A549 (cell line): ENCODE results near the gene DDX41. TPM values are rescaled to one million over a fixed set of nuclear protein-coding genes. Genes with fewer than 3 reads are reported as not detected.

Experiments
- ATAC-seq, 2 experiments: fragments of 200-7000 bp in 1 of 2; fragments of >200 bp in 1 of 2; cut with Nextera tagmentation in 1 of 2; cut with Tn5 transposase in 1 of 2; 3 replicates each; pipeline versions ENCODE4 v1.8.0 to v1.9.1; 2018 to 2020; ENCODE audit warnings: mild to moderate bottlenecking in 1 of 2, moderate library complexity in 1 of 2
- CTCF ChIA-PET: fragments of 300-600 bp; sonication (Branson Sonifier 250); formaldehyde crosslinking; extraction: SDS; loops from one replicate; lab custom pipeline; 2021; ENCODE audit warnings: antibody characterized with exemption, inconsistent platforms; lab: Yijun Ruan, JAX
- POLR2A ChIA-PET: fragments of 350-600 bp; formaldehyde crosslinking; extraction: SDS; loops from one replicate; lab custom pipeline; 2021; ENCODE audit warnings: antibody characterized with exemption, inconsistent platforms; lab: Yijun Ruan, JAX
- DNase-seq, 2 experiments: peaks; one replicate each; pipeline versions ENCODE4 v3.0.0 to v3.0.0-alpha.2; 2011 to 2016; ENCODE audit warnings: low read depth in 1 of 2, low spot score in 1 of 2
- FAIRE-seq: peaks from 2 replicates; lab custom pipeline; 2011; peaks lifted over from hg19 to GRCh38; lab: Jason Lieb, UNC
- H3K27ac ChIP-seq, 2 experiments: fragments of >200 bp; sonication (Bioruptor Twin); formaldehyde crosslinking; 3 replicates each; pipeline ENCODE4 v1.5.1; 2016 to 2017
- H3K4me1 ChIP-seq: fragments of >200 bp; sonication (Bioruptor Twin); formaldehyde crosslinking; 3 replicates; pipeline ENCODE4 v1.6.1; 2016
- H3K4me2 ChIP-seq: fragments of >200 bp; sonication (Bioruptor Twin); formaldehyde crosslinking; 3 replicates; pipeline ENCODE4 v1.6.1; 2016
- H3K4me3 ChIP-seq: fragments of >200 bp; sonication (Bioruptor Twin); formaldehyde crosslinking; 3 replicates; pipeline ENCODE4 v1.5.1; 2016
- H3K9me3 ChIP-seq: fragments of >200 bp; sonication (Bioruptor Twin); formaldehyde crosslinking; 3 replicates; pipeline ENCODE4 v1.6.1; 2016
- CBX2 ChIP-seq: fragments of 200-600 bp; sonication (generic); IDR thresholded peaks from 2 replicates; pipeline ENCODE4 v1.6.1; 2016; ENCODE audit warnings: low read depth, mild to moderate bottlenecking, borderline replicate concordance
- CEBPB ChIP-seq, 2 experiments: fragments of >200 bp in 1 of 2; sonication (Bioruptor Twin) in 1 of 2; formaldehyde crosslinking in 1 of 2; IDR thresholded peaks; 2 replicates each; pipeline ENCODE4 v1.6.1; 2012 to 2016
- EHMT2 ChIP-seq: fragments of 200-600 bp; sonication (generic); IDR thresholded peaks from 2 replicates; pipeline ENCODE4 v1.6.1; 2016; ENCODE audit warnings: antibody characterized with exemption, low read depth, mild to moderate bottlenecking, moderate library complexity
- ESRRA ChIP-seq: fragments of 150-350 bp; IDR thresholded peaks from 2 replicates; pipeline ENCODE4 v1.6.1; 2014; ENCODE audit warnings: mild to moderate bottlenecking, low read length, borderline replicate concordance
- HOXB5 ChIP-seq: fragments of 250-450 bp; sonication (Bioruptor Pico); IDR thresholded peaks from 2 replicates; pipeline ENCODE4 v1.5.0; 2020; ENCODE audit warnings: mild to moderate bottlenecking, moderate library complexity
- JUN ChIP-seq, 2 experiments: fragments of >200 bp; sonication (Bioruptor Twin); formaldehyde crosslinking; IDR thresholded peaks; 2 replicates in 1 of 2; 3 replicates in 1 of 2; pipeline ENCODE4 v1.6.1; 2016 to 2017
- MAFK ChIP-seq: fragments of 450-650 bp; IDR thresholded peaks from 2 replicates; pipeline ENCODE4 v1.6.1; 2014; ENCODE audit not compliant: partially characterized antibody
- MYC ChIP-seq: IDR thresholded peaks from 2 replicates; pipeline ENCODE4 v1.6.1; 2012; ENCODE audit warnings: mild to moderate bottlenecking, inconsistent platforms, low read length, improper control_type of control experiment, borderline replicate concordance
- PHF8 ChIP-seq: fragments of 200-600 bp; sonication (generic); IDR thresholded peaks from 2 replicates; pipeline ENCODE4 v1.6.1; 2016; ENCODE audit warnings: low read depth, mild to moderate bottlenecking, antibody characterized with exemption, moderate library complexity, borderline replicate concordance
- POLR2AphosphoS2 ChIP-seq: conservative IDR thresholded peaks from 2 replicates; pipeline ENCODE4 v1.6.1; 2012; ENCODE audit warnings: low read length, improper control_type of control experiment, inconsistent platforms
- RAD21 ChIP-seq, 2 experiments: fragments of >200 bp in 1 of 2; sonication (Bioruptor Twin) in 1 of 2; formaldehyde crosslinking in 1 of 2; IDR thresholded peaks in 1 of 2; conservative IDR thresholded peaks in 1 of 2; 2 replicates in 1 of 2; 3 replicates in 1 of 2; pipeline ENCODE4 v1.6.1; 2012 to 2018; ENCODE audit warnings: inconsistent platforms in 1 of 2
- REST ChIP-seq: fragments of 200-600 bp; sonication (generic); IDR thresholded peaks from 2 replicates; pipeline ENCODE4 v1.6.1; 2016; ENCODE audit warnings: antibody characterized with exemption, mild to moderate bottlenecking, moderate library complexity
- ZNF302 ChIP-seq: fragments of 250-450 bp; sonication (Bioruptor Pico); IDR thresholded peaks from 2 replicates; pipeline ENCODE4 v1.9.0; 2021; ENCODE audit warnings: inconsistent platforms, mild to moderate bottlenecking, moderate library complexity
- ZSCAN20 ChIP-seq: fragments of 250-450 bp; sonication (Bioruptor Pico); IDR thresholded peaks from 2 replicates; pipeline ENCODE4 v1.8.0; 2022; ENCODE audit warnings: mild to moderate bottlenecking, moderate library complexity
- WGBS: methylation state at CpG from one replicate; pipeline ENCODE4 v1.1.6; 2017; ENCODE audit errors: missing lambda C conversion rate; 5-methylcytosine and 5-hydroxymethylcytosine counted together
- polyA plus RNA-seq, 4 experiments: library from polyadenylated mRNA; depleted of rRNA in 3 of 4; stranded (reverse); fragments of >200 nt; fragmentation: RNase III in 1 of 4; extraction: RNeasy Plus Mini Kit Qiagen cat#74134 plus additional on column Dnase treatment in 1 of 4; gene quantifications; 2 replicates in 3 of 4; 3 replicates in 1 of 4; pipeline ENCODE4 v1.2.3, GENCODE V29; 2011 to 2017
- TF ChIP-seq, protein P1 (sequence below): fragments of >200 bp; sonication (Bioruptor Twin); formaldehyde crosslinking; IDR thresholded peaks from 2 replicates; pipeline ENCODE4 v1.6.1; 2016
- TF ChIP-seq, protein P2 (sequence below): fragments of >200 bp; sonication (Bioruptor Twin); formaldehyde crosslinking; IDR thresholded peaks from 3 replicates; pipeline ENCODE4 v1.5.1; 2016
- TF ChIP-seq, protein P3 (sequence below): IDR thresholded peaks from 2 replicates; pipeline ENCODE4 v1.6.1; 2012

The DDX41 gene
- polyA plus RNA-seq, 2 of the 4 experiments (the other 2 are of a cell fraction), result 90.7 to 172 TPM

- TF ChIP-seq REST (no peak), CEBPB (IDR thresholded peaks at IDR 0.05) (no peak), EHMT2 (no peak)
Measured at GRCh38 chr5:177523711-177524538, 7.2 kb upstream of the DDX41 start (continued).

- Histone ChIP-seq H3K4me2 (no peak overlapping the region), H3K9me3 (no peaks in the 10 kb centered on the region), H3K27ac (no peak overlapping the region), H3K4me1 (peaks cover 9% of the 10 kb centered on the region; the same call in 2 of the 3 replicates), H3K4me3 (no peak overlapping the region)
- TF ChIP-seq RAD21 (conservative IDR thresholded peaks at IDR 0.05 in 1 of 2, IDR thresholded peaks at IDR 0.05 in 1 of 2), result 0 out of 5 replicates have a peak, but pooled peaks of 1 of the 2 experiments have one; percentile 5
- TF ChIP-seq, protein P1, sequence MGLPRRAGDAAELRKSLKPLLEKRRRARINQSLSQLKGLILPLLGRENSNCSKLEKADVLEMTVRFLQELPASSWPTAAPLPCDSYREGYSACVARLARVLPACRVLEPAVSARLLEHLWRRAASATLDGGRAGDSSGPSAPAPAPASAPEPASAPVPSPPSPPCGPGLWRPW, result no peak
- TF ChIP-seq, protein P2, sequence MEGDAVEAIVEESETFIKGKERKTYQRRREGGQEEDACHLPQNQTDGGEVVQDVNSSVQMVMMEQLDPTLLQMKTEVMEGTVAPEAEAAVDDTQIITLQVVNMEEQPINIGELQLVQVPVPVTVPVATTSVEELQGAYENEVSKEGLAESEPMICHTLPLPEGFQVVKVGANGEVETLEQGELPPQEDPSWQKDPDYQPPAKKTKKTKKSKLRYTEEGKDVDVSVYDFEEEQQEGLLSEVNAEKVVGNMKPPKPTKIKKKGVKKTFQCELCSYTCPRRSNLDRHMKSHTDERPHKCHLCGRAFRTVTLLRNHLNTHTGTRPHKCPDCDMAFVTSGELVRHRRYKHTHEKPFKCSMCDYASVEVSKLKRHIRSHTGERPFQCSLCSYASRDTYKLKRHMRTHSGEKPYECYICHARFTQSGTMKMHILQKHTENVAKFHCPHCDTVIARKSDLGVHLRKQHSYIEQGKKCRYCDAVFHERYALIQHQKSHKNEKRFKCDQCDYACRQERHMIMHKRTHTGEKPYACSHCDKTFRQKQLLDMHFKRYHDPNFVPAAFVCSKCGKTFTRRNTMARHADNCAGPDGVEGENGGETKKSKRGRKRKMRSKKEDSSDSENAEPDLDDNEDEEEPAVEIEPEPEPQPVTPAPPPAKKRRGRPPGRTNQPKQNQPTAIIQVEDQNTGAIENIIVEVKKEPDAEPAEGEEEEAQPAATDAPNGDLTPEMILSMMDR, result 0 out of 3 replicates have a peak, but pooled peaks have one; percentile 8
- no peak for TF ChIP-seq CBX2
- no peak for TF ChIP-seq CEBPB (IDR thresholded peaks at IDR 0.05)
- TF ChIP-seq PHF8, result no peak
- TF ChIP-seq ZNF302 (CRISPR knock-in tag), result no peak
- TF ChIP-seq POLR2AphosphoS2, result no peak
- no peak for TF ChIP-seq ESRRA
- no peak for TF ChIP-seq EHMT2
- no peak for TF ChIP-seq MYC
- DNase-seq, result no peak
- ATAC-seq, result no peak
- 44% methylated on average over 2 of the region's 2 CpGs for WGBS
- POLR2A ChIA-PET, result no interaction called here
- CTCF ChIA-PET, result interaction anchor here (0.9 to 2.7 kb wide), 3 partner anchors 17 to 29 kb away, joined by 3 to 9 read pairs (median 4); no protein-coding TSS in a partner anchor
- no peak for FAIRE-seq
Measured at GRCh38 chr5:177520916-177521513, 4.3 kb upstream of the DDX41 start.

DNA sequence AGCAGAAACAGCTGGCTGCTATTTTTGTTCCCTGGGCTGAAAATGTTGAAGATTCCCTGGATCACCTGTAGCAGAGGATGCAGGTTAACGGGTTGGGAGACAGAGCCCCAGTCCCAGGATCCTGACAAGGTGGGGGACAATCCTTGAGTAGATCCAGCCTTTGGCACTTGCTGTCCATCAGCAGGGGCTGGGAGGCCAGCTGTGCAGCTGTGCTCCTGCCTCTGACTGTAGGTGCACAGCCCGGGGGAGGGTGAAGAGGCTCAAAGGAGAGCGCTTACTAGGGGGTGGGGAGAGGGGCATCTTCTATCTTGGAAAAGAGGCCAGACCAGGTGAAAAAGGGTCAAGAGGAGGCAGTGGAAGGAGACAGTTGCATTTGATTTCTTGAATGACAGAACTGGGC is 3.5 kb upstream of the DDX41 start:
- ChIA-PET POLR2A (no interaction called here), CTCF (interaction anchor here (2.7 kb wide), 1 partner anchor 19 kb away, joined by 9 read pairs; no protein-coding TSS in a partner anchor)
- H3K9me3 ChIP-seq, result no peaks in the 10 kb centered on the region
- H3K4me1 ChIP-seq, result peaks cover 17% of the 10 kb centered on the region
- TF ChIP-seq HOXB5 (CRISPR knock-in tag) (no peak), ZSCAN20 (no peak), ESRRA (no peak), MAFK (no peak), JUN (IDR thresholded peaks at IDR 0.05) (no peak)
- TF ChIP-seq, protein P1, result no peak
- TF ChIP-seq, protein P3, sequence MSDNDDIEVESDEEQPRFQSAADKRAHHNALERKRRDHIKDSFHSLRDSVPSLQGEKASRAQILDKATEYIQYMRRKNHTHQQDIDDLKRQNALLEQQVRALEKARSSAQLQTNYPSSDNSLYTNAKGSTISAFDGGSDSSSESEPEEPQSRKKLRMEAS, result no peak
- no peak for DNase-seq
- no peak overlapping the region for H3K27ac ChIP-seq
- H3K4me2 ChIP-seq, result no peak overlapping the region
- no peak overlapping the region for H3K4me3 ChIP-seq
- FAIRE-seq, result no peak
- no peak for ATAC-seq
- WGBS, result 90% methylated on average over 3 of the region's 3 CpGs
